T-helper 2 cell (primary cell): ENCODE results near the gene ESR2.
"Not testable (repeated sequence)": the region's sequence is repeated elsewhere in the genome, so short reads cannot be mapped to it uniquely, and the experiment has no call there.

Experiments used
- DNase-seq, 5 experiments: peaks; one replicate each; pipeline versions ENCODE4 v3.0.0 to v3.0.0-alpha.2; 2012 to 2022

ESR2 gene

GRCh38 chr14:64220056-64220455 lies 74.1 kb downstream of the ESR2 start:
- no peak for DNase-seq

GRCh38 chr14:64218344-64219240 lies 75.6 kb downstream of the ESR2 start:
- DNase-seq: no peak

- no peak for DNase-seq
These were observed 76.3 kb downstream of the ESR2 start for GRCh38 chr14:64217834-64218233.

- DNase-seq: no peak
These were observed 76.9 kb downstream of the ESR2 start for GRCh38 chr14:64217308-64217707.

GRCh38 chr14:64215978-64216377 lies 78.2 kb downstream of the ESR2 start:
- DNase-seq: no peak

GRCh38 chr14:64215274-64215673 lies 78.9 kb downstream of the ESR2 start:
- DNase-seq: no peak

- no peak for DNase-seq
These were observed 80.2 kb downstream of the ESR2 start for GRCh38 chr14:64213853-64214570.

GRCh38 chr14:64213086-64213485 lies 81.1 kb downstream of the ESR2 start:
- no peak for DNase-seq

GRCh38 chr14:64212666-64213065 lies 81.5 kb downstream of the ESR2 start:
- no peak for DNase-seq

- DNase-seq: not testable (repeated sequence)
These were observed 83.3 kb downstream of the ESR2 start for GRCh38 chr14:64210912-64211311.

GRCh38 chr14:64210216-64210615 lies 84.0 kb downstream of the ESR2 start:
- no peak for DNase-seq

- DNase-seq: no peak
These were observed 84.6 kb downstream of the ESR2 start for GRCh38 chr14:64209444-64210131.

- DNase-seq: no peak
These were observed 85.2 kb downstream of the ESR2 start for GRCh38 chr14:64208981-64209380.

GRCh38 chr14:64208261-64208660 lies 85.9 kb downstream of the ESR2 start:
- DNase-seq: no peak

- DNase-seq: peak in 1 of 5 experiments; percentile 16
These were observed 90.7 kb downstream of the ESR2 start for GRCh38 chr14:64203366-64204006.

GRCh38 chr14:64202716-64203115 lies 91.5 kb downstream of the ESR2 start:
- no peak for DNase-seq

GRCh38 chr14:64201921-64202545 lies 92.1 kb downstream of the ESR2 start:
- DNase-seq: no peak

GRCh38 chr14:64201296-64201695 lies 92.9 kb downstream of the ESR2 start:
- no peak for DNase-seq

GRCh38 chr14:64200170-64200569 lies 94.0 kb downstream of the ESR2 start:
- no peak for DNase-seq

GRCh38 chr14:64198486-64198885 lies 95.7 kb downstream of the ESR2 start:
- DNase-seq: no peak

GRCh38 chr14:64197996-64198395 lies 96.2 kb downstream of the ESR2 start:
- no peak for DNase-seq

- peak in 1 of 5 experiments; percentile 39 for DNase-seq
These were observed 97.3 kb downstream of the ESR2 start for GRCh38 chr14:64196814-64197411.
